ENCODE results near the gene PPP1R1B. TPM values are rescaled to one million over a fixed set of nuclear protein-coding genes. Genes with fewer than 3 reads are reported as not detected.

Gene PPP1R1B
- total and polyA plus RNA-seq, 12 donors = 0.32 to 58.0 (median 13.0) TPM; not detected in 1

DNA sequence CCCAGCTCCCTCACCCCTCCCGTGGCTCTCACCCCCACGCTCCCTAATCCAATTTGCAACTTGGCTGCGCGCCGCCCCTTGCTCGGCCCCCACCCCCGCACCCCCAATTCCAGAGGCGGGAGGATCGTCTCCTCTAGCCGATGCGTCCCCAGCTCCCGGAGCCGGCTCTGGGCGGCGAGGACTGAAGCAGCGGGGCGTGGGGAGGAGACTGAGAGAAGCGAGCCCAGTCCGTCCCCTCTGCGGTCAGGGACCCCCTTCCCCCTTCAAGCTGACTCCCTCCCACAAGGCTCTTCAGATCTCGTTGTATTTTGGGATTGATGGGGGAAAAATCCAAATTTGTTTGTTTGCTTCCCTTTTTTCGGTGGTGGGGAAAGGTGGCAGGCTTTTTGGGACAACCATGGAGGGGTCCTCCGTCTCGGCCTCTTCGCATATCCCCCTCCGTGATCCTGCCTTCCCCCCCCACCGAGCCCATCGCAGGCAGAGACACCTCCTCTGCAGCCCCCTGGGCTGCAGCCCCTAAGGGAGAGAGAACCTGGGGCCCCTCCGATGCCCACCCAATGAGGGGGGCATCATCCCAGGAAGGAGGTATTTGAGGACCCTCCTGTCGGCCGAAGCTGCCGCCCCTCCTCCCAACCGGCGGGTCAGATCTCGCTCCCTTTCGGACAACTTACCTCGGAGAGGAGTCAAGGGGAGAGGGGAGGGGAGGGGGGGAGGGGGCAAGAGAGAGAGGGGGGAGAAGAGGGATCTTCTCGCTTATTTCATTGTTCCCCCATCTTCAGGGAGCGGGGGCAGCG lies 19.5 kb upstream of the PPP1R1B start:
- no peak overlapping the region for H3K4me3 ChIP-seq
- WGBS, 4 donors = 0 to 3% (median 2%) methylated on average over 14 to 40 of the region's 40 CpGs
- H3K36me3 ChIP-seq (replicated peaks in 1 of 2) = no peaks in the 10 kb centered on the region
- H3K9me3 ChIP-seq (replicated peaks in 1 of 3) = no peaks in the 10 kb centered on the region
- H3K4me1 ChIP-seq (replicated peaks in 1 of 2) = peaks cover 16 to 22% of the 10 kb centered on the region in 2 donors
- intact Hi-C loops (cut with DNase I) = no loop called here
- TF ChIP-seq POLR2A (IDR thresholded peaks at IDR 0.05) (no peak), CTCF (IDR thresholded peaks at IDR 0.05) (no peak)
- H3K27ac ChIP-seq = no peak overlapping the region
- DNase-seq = no peak
- H3K27me3 ChIP-seq = peaks cover 66% of the 10 kb centered on the region

GRCh38 chr17:39607851-39608130 lies 19.0 kb upstream of the PPP1R1B start, which contains the start of gene NEUROD2:
TSS of gene NEUROD2 (minus strand) at chr17:39607920. CDS start at chr17:39606599, 1,321 bp downstream.
- H3K9me3 ChIP-seq (replicated peaks in 1 of 3) = no peaks in the 10 kb centered on the region
- DNase-seq = no peak
- peaks cover 60% of the 10 kb centered on the region for H3K27me3 ChIP-seq
- no peaks in the 10 kb centered on the region for H3K36me3 ChIP-seq (replicated peaks in 1 of 2)
- intact Hi-C loops (cut with DNase I) = no loop called here
- TF ChIP-seq POLR2A (IDR thresholded peaks at IDR 0.05) (no peak), CTCF (IDR thresholded peaks at IDR 0.05) (no peak)
- WGBS, 4 donors = 2 to 6% (median 5%) methylated on average over 9 to 20 of the region's 20 CpGs
- peaks cover 16 to 22% of the 10 kb centered on the region in 2 donors for H3K4me1 ChIP-seq (replicated peaks in 1 of 2)
- no peak within 1 kb of the TSS for H3K27ac ChIP-seq
- H3K4me3 ChIP-seq = no peak within 1 kb of the TSS

- Histone ChIP-seq H3K27me3 (peaks cover 55% of the 10 kb centered on the region), H3K4me1 (replicated peaks in 1 of 2) (peaks cover 16 to 22% of the 10 kb centered on the region in 2 donors), H3K36me3 (replicated peaks in 1 of 2) (no peaks in the 10 kb centered on the region), H3K27ac (no peak overlapping the region), H3K9me3 (replicated peaks in 1 of 3) (no peaks in the 10 kb centered on the region), H3K4me3 (no peak overlapping the region)
- DNase-seq = no peak
- TF ChIP-seq POLR2A (IDR thresholded peaks at IDR 0.05) = no peak
- TF ChIP-seq CTCF (IDR thresholded peaks at IDR 0.05) = no peak
- WGBS, 4 donors = 15 to 18% (median 15%) methylated on average over 15 of the region's 15 CpGs
- intact Hi-C loops (cut with DNase I) = no loop called here
These were observed 18.4 kb upstream of the PPP1R1B start for GRCh38 chr17:39608142-39608981.

- intact Hi-C loops (cut with DNase I) = no loop called here
- 86 to 94% (median 90%) methylated on average over 4 of the region's 4 CpGs for WGBS, 4 donors
These were observed 17.2 kb upstream of the PPP1R1B start for GRCh38 chr17:39609416-39610025.

More at GRCh38 chr17:39609416-39610025, 17.2 kb upstream of the PPP1R1B start:
- H3K27ac ChIP-seq = no peak overlapping the region
- no peak overlapping the region for H3K4me3 ChIP-seq
- H3K27me3 ChIP-seq = peaks cover 43% of the 10 kb centered on the region
- no peak for DNase-seq
- H3K36me3 ChIP-seq (replicated peaks in 1 of 2) = no peaks in the 10 kb centered on the region
- TF ChIP-seq POLR2A (IDR thresholded peaks at IDR 0.05) (no peak), CTCF (IDR thresholded peaks at IDR 0.05) (no peak)
- peaks cover 16 to 22% of the 10 kb centered on the region in 2 donors for H3K4me1 ChIP-seq (replicated peaks in 1 of 2)
- H3K9me3 ChIP-seq (replicated peaks in 1 of 3) = no peaks in the 10 kb centered on the region

All from adrenal gland (tissue), 12 donors.